ENCODE data around the gene TENM4.

GRCh38 chr11:79335681-79336080, 105.1 kb downstream of the TENM4 start:
- TF ChIP-seq CTCF (IDR thresholded peaks at IDR 0.05 in 4 of 5, conservative IDR thresholded peaks at IDR 0.05 in 1 of 5) (no peak), POLR2A (IDR thresholded peaks at IDR 0.05) (no peak)

All from gastrocnemius medialis (tissue), 4 donors.